ENCODE measurements around the gene KIAA1586. TPM values are rescaled to one million over a fixed set of nuclear protein-coding genes. Genes with fewer than 3 reads are reported as not detected.
A peak's percentile ranks its signal among the peaks of the same experiment; 100 is the strongest.
"Not testable (repeated sequence)": the region's sequence is repeated elsewhere in the genome, so short reads cannot be mapped to it uniquely, and the experiment has no call there.

The KIAA1586 gene
- total RNA-seq, 1 experiment from 2014 or later: 12.6 TPM

DNA sequence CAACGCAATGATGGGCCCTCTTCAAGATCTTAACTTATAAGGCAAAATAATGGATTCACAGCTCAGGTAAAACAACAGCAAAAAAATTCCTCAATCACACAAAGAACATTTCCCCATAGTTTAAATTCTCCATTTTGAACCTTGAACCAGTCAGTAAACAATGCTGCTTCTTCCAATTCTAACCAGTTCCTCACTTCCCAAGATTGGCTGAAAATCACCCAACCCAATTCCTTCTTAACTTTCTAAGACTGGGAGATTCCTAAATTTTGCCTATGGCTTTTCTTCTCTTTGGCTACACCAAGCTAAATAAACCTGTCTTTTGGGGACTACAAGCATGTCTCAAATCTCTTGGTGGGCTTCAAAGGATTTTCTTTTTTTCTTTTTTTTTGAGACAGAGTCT is 40.4 kb downstream of the KIAA1586 start:
- intact Hi-C loops (cut with micrococcal nuclease; ENCODE audit: unreplicated experiment): no loop called here
- Mint-ChIP-seq H3K27ac (ENCODE audit: unreplicated experiment) (no peak overlapping the region), H3K4me3 (ENCODE audit: low read depth, unreplicated experiment) (no peak overlapping the region), H3K36me3 (ENCODE audit: insufficient read depth, unreplicated experiment) (peaks cover 16% of the 10 kb centered on the region), H3K27me3 (ENCODE audit: unreplicated experiment) (no peaks in the 10 kb centered on the region), H3K9me3 (ENCODE audit: low read depth, unreplicated experiment) (no peaks in the 10 kb centered on the region), H3K4me1 (ENCODE audit: low read depth, unreplicated experiment) (peaks cover 9% of the 10 kb centered on the region)
- CTCF ChIA-PET: no interaction called here
- DNase-seq: no peak
- no TSS peak for BruUV-seq (replicated peaks)
- TF ChIP-seq, protein P1, sequence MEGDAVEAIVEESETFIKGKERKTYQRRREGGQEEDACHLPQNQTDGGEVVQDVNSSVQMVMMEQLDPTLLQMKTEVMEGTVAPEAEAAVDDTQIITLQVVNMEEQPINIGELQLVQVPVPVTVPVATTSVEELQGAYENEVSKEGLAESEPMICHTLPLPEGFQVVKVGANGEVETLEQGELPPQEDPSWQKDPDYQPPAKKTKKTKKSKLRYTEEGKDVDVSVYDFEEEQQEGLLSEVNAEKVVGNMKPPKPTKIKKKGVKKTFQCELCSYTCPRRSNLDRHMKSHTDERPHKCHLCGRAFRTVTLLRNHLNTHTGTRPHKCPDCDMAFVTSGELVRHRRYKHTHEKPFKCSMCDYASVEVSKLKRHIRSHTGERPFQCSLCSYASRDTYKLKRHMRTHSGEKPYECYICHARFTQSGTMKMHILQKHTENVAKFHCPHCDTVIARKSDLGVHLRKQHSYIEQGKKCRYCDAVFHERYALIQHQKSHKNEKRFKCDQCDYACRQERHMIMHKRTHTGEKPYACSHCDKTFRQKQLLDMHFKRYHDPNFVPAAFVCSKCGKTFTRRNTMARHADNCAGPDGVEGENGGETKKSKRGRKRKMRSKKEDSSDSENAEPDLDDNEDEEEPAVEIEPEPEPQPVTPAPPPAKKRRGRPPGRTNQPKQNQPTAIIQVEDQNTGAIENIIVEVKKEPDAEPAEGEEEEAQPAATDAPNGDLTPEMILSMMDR (IDR thresholded peaks at IDR 0.05; ENCODE audit: unreplicated experiment): no peak

DNA sequence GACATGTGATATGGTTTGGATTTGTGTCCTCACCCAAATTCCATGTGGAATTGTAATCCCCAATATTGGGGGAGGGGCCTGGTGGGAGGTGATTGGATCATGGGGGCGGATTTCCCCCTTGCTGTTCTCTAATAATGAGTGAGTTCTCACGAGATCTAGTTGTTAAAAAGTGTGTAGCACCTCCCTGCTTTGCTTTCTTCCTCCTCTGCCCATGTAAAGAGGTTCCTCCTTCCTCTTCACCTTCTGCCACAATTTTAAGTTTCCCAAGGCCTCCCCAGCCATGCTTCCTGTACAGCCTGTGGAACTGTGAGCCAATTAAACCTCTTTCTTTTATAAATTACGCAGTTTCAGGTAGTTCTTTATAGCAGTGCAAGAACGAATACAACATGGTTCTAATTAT is 41.4 kb downstream of the KIAA1586 start:
- no TSS peak for BruUV-seq (replicated peaks)
- CTCF ChIA-PET: no interaction called here
- intact Hi-C loops (cut with micrococcal nuclease; ENCODE audit: unreplicated experiment): no loop called here
- Mint-ChIP-seq H3K4me1 (ENCODE audit: low read depth, unreplicated experiment) (peaks cover 20% of the 10 kb centered on the region), H3K4me3 (ENCODE audit: low read depth, unreplicated experiment) (no peak overlapping the region), H3K36me3 (ENCODE audit: insufficient read depth, unreplicated experiment) (peaks cover 20% of the 10 kb centered on the region), H3K9me3 (ENCODE audit: low read depth, unreplicated experiment) (no peaks in the 10 kb centered on the region), H3K27me3 (ENCODE audit: unreplicated experiment) (no peaks in the 10 kb centered on the region), H3K27ac (ENCODE audit: unreplicated experiment) (no peak overlapping the region)
- no peak for DNase-seq
- TF ChIP-seq, protein P1 (IDR thresholded peaks at IDR 0.05; ENCODE audit: unreplicated experiment): no peak

DNA sequence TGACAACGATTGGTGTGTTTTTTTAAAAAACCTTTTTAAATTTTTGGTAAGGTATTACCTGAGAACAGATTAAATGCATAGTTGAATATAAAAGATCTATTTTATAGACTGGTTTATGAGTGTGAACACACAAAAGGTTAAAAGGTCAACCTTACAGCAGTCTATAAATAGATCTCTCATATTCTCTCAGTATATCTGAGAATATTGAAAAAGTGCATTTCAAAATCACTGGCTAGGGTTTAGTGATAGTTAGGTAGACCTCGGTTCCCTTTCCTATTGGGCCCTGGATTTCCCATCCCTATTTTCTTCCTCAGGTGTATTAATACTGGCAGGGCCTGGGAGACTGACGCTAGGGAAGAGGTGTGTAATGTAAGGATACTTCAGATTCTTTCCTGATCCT is 42.8 kb downstream of the KIAA1586 start:
- no TSS peak for BruUV-seq (replicated peaks)
- Mint-ChIP-seq H3K9me3 (ENCODE audit: low read depth, unreplicated experiment) (no peaks in the 10 kb centered on the region), H3K27ac (ENCODE audit: unreplicated experiment) (peak overlapping the region; percentile 63), H3K4me1 (ENCODE audit: low read depth, unreplicated experiment) (peaks cover 30% of the 10 kb centered on the region), H3K27me3 (ENCODE audit: unreplicated experiment) (no peaks in the 10 kb centered on the region), H3K4me3 (ENCODE audit: low read depth, unreplicated experiment) (peak overlapping the region; percentile 72), H3K36me3 (ENCODE audit: insufficient read depth, unreplicated experiment) (peaks cover 20% of the 10 kb centered on the region)
- CTCF ChIA-PET: no interaction called here
- no peak for DNase-seq
- intact Hi-C loops (cut with micrococcal nuclease; ENCODE audit: unreplicated experiment): no loop called here
- TF ChIP-seq, protein P1 (IDR thresholded peaks at IDR 0.05; ENCODE audit: unreplicated experiment): no peak

- CTCF ChIA-PET: no interaction called here
Measured at GRCh38 chr6:57089687-57090457, 43.4 kb downstream of the KIAA1586 start, which contains the start of gene ZNF451. ZNF451 (plus strand) TSS chr6:57090188; CDS start chr6:57090254, 66 bp downstream.

GRCh38 chr6:57090458-57091067 is 44.1 kb downstream of the KIAA1586 start:
- intact Hi-C loops (cut with micrococcal nuclease; ENCODE audit: unreplicated experiment); DNase-seq; H3K27me3 Mint-ChIP-seq (ENCODE audit: unreplicated experiment); H3K9me3 Mint-ChIP-seq (ENCODE audit: low read depth, unreplicated experiment); CTCF ChIA-PET; H3K27ac Mint-ChIP-seq (ENCODE audit: unreplicated experiment): not testable (repeated sequence)
- TSS peak; percentile 54 for BruUV-seq (replicated peaks)
- Mint-ChIP-seq H3K4me3 (ENCODE audit: low read depth, unreplicated experiment) (peak overlapping the region; percentile 72), H3K4me1 (ENCODE audit: low read depth, unreplicated experiment) (peaks cover 30% of the 10 kb centered on the region), H3K36me3 (ENCODE audit: insufficient read depth, unreplicated experiment) (peaks cover 22% of the 10 kb centered on the region)

More at GRCh38 chr6:57089687-57090457, 43.4 kb downstream of the KIAA1586 start, which contains the start of gene ZNF451:
- Mint-ChIP-seq H3K9me3 (ENCODE audit: low read depth, unreplicated experiment) (no peaks in the 10 kb centered on the region), H3K36me3 (ENCODE audit: insufficient read depth, unreplicated experiment) (peaks cover 20% of the 10 kb centered on the region), H3K4me3 (ENCODE audit: low read depth, unreplicated experiment) (peak within 1 kb of the TSS; percentile 72), H3K4me1 (ENCODE audit: low read depth, unreplicated experiment) (peaks cover 30% of the 10 kb centered on the region), H3K27ac (ENCODE audit: unreplicated experiment) (peak within 1 kb of the TSS; percentile 63), H3K27me3 (ENCODE audit: unreplicated experiment) (no peaks in the 10 kb centered on the region)
- peak; percentile 97 for DNase-seq
- no TSS peak for BruUV-seq (replicated peaks)
- intact Hi-C loops (cut with micrococcal nuclease; ENCODE audit: unreplicated experiment): no loop called here
- TF ChIP-seq, protein P1 (IDR thresholded peaks at IDR 0.05; ENCODE audit: unreplicated experiment): no peak

DNA sequence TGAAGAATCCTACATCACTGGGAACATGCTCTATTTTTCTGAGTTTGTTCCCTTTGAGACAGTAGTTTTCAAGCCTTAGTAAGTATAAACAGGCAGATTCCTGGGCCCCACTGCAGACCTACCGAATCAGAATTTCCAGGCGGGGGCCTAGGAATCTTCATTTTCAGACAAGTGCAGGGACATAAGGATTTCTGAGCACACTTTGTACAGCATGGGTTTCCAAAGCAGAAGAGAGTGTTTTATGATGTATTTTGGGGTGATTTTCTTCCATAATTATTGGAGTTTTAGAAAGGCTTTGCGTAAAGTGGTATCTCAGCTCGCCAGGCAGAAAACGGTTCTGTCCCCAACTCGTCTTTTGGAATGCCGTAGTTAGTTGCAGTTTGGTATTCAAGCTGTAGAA is 44.9 kb downstream of the KIAA1586 start:
- H3K9me3 Mint-ChIP-seq (ENCODE audit: low read depth, unreplicated experiment); CTCF ChIA-PET; BruUV-seq (replicated peaks); H3K27ac Mint-ChIP-seq (ENCODE audit: unreplicated experiment); H3K27me3 Mint-ChIP-seq (ENCODE audit: unreplicated experiment); intact Hi-C loops (cut with micrococcal nuclease; ENCODE audit: unreplicated experiment); DNase-seq: not testable (repeated sequence)
- peaks cover 30% of the 10 kb centered on the region for H3K4me1 Mint-ChIP-seq (ENCODE audit: low read depth, unreplicated experiment)
- H3K4me3 Mint-ChIP-seq (ENCODE audit: low read depth, unreplicated experiment): peak overlapping the region; percentile 56
- peaks cover 30% of the 10 kb centered on the region for H3K36me3 Mint-ChIP-seq (ENCODE audit: insufficient read depth, unreplicated experiment)

All from Calu3 (cell line).